GM19351 (cell line): ENCODE measurements around the gene TBC1D2.

ENCODE experiments used
- ATAC-seq: cut with Tn5 transposase; IDR thresholded peaks from one replicate; pipeline ENCODE4 v1.9.1; 2021; ENCODE audit warnings: mild to moderate bottlenecking, moderate library complexity; ENCODE audit not compliant: unreplicated experiment

Gene TBC1D2

DNA sequence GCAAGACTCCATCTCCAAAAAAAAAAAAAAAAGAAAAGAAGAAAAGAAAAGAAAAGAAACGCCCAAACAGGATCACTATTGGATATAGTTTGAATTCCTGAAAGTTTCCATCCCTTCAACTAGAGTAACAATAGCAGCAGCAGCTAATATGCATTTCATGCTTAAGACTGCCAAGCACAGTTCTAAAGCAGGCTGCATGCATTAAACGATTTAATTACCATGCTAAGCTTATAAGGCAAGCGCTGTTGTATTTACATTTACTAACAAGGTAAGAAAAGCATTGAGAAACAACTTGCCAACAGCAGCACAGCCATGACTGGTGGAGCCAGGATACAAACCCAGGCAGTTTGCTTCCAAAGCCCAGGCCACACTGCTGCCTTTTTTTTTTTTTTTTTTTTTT, 13.0 kb downstream of the TBC1D2 start:
- ATAC-seq: no peak

DNA sequence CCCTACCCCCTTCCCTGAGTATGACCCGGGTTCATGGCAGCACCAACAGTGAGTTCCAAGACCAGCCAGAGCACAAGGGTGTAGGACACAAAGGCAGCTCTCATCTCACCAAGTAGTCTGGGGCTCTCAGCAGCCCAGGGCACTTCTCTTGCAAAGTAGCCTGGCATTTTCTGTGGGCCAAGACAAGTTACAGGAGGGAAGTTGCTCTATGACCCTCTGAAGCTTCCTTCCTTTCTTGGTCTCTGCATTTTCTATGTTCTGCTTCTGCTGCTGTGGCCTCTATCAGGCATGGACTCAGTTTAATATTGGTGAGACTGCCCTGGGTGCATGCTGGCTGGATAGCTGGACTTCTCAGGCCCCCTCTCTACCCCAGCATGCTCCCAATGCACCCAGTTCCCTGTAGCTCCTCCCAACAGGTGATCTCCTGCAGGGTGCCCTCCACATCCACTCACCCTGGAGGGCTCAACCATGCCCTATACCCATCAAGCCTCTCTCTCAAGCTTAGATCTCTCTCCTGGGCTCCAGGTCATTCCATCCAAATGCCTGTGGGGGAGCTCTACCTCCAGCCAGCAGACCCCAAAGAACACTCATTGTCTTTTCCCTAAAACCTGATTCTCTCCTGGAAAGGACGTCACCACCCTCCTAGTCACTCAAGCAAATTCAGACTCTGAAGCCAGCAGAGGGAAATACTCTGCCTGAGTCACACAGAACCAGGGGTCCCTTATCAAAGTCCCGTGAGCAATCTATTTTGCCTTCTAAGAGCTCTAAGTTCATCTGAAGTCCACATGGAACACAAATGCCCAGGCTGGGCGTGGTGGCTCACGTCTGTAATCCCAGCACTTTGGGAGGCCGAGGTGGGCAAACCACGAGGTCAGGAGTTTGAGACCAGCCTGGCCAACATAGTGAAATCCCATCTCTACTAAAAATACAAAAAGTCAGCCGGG, 13.8 kb downstream of the TBC1D2 start:
- no peak for ATAC-seq

DNA sequence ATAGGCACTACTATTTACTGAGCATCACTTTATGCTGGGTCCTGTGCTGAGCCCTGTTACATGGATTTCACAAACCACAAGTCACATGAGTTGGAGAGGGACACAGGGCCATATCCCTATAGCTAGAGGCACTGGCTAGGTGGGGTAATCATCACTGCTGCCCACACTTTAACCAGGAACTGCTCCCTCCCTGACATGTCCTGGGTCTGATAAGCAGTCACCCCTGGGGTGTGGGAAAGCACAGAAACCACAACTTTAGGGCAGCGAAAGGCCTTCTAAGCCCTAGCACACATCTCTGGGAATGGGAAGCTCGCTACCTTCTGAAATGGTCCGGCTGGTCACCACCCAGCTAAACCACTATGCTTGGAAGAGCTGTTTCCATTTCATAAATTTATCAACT, 15.0 kb downstream of the TBC1D2 start:
- no peak for ATAC-seq

DNA sequence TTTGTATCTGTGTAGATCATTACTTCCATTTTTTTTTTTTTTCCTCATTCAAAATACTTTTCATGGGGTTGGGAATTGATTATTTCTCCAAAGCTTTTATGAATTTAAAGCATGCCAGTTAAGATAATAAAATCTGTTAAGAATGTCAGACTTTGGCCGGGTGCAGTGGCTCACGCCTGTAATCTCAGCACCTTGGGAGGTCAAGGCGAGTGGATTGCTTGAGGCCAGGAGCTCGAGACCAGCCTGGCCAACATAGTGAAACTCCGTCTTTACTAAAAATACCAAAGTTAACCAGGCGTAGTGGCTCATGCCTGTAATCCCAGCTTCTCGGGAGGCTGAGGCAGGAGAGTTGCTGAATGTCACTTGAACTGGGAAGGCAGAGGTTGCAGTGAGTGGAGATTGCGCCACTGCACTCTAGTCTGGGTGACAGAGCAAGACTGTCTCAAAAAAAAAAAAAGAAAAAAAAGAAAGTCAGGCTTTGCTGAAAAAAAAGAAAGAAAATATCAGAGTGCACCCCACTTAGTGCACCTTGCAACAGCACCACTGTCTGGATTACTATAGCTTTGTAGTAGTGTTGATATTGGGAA, 18.5 kb downstream of the TBC1D2 start:
- ATAC-seq: no peak

DNA sequence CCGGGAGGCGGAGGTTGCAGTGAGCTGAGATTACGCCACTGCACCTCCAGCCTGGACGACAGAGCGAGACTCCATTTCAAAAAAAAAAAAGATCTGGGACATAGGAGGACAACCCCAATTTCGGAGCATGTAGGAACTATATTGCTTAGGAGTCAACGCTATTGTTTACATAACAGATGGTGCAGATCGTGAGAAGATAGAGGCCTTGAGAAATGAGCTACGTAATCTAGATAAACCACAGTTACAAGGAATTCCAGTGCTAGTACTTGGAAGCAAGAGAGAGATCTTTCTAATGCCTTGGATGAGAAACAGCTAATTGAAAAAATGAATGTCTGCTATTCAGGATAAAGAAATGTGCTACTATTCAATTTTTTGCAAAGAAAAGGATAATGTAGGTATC, 20.3 kb downstream of the TBC1D2 start:
- no peak for ATAC-seq

DNA sequence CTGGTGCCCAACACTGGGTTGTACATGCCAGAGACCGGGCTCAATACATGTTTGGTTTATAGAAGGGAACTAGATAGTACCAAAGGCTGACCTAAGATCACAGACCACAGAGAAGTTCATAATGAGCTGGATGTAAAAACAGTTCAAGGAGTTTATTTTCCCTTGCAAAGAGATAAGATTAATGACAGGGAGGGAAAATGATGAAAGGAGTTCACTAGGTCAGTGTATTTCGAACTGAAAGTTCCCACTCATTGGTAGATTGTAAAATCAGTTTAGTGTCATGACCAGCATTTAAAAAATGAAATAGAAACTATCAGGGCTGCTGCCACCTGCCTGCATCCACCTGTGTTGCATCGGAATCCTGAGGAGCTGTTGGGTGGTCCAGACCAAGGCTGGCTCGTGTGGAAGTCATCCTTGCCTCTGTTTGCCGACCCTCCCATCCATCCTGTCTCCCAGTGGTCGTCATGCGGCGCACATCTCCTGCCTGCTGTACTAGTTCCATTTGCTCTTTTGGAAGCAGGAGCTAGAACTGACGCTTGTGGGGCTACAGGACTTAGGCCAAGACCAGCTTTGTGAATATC, 21.1 kb downstream of the TBC1D2 start:
- ATAC-seq: no peak

DNA sequence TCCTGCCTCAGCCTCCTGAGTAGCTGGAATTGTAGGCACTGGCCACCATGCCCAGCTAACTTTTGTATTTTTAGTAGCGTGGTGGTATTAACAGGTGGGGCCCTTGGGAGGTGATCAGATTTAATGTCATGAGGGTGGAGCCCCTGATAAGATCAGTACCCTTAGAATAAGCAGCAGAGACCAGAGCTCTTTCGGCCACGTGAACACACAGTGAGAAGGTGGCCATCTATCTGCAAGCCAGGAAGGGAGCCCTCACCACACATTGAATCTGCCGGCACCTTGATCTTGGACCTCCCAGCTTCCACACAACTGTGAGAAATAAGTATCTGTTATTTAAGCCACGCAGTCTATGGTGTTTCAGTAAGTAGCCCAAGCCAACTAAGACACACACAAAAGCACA, 22.5 kb downstream of the TBC1D2 start:
- ATAC-seq: no peak

DNA sequence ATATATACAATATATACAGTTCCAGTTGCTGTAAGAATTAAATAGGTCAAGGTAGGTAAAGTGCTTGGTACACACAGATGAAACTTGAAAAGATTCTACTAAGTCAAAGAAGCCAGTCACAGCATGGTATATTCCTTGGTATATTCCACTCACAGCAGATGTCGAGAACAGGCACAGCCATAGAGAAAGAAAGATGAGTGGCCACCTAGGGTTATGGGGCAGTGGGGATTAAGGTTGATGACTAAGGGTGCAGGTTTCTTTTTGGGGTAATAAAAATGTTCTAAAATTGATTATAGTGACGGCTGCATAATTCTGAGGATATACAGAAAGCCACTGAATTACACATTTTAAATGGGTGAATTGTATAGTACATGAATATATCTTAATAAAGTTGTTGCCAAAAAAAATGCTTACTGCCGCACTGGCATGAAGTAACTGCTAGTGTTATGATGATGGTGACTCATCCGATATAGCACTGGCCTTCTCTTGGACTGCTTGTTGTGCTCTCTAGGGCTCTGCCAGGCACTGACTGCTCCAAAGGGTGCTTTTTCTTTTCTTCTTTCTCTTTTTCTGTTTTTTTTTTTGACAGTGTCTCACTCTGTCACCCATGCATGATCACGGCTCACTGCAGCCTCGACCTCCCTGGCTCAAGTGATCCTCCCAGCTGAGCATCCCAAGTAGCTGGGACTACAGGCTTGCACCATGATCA, 23.5 kb downstream of the TBC1D2 start:
- no peak for ATAC-seq

DNA sequence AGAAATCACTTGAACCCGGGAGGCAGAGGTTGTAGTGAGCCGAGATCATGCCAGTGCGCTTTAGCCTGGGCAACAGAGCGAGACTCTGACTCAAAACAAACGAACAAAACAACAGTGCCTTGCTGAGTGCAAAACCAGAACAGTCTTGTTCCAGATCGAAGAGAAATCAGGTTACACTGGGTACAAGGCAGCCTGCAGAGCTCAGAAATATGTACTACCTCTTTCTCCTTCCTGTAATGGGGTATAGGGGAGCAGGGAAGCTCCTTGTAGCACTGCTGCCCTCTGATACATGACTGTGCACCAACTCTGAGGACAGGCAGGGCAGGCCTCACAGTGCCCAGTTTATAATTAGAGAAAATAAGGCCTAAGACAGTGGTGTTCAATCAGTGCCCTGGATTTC, 24.7 kb downstream of the TBC1D2 start:
- ATAC-seq: no peak

DNA sequence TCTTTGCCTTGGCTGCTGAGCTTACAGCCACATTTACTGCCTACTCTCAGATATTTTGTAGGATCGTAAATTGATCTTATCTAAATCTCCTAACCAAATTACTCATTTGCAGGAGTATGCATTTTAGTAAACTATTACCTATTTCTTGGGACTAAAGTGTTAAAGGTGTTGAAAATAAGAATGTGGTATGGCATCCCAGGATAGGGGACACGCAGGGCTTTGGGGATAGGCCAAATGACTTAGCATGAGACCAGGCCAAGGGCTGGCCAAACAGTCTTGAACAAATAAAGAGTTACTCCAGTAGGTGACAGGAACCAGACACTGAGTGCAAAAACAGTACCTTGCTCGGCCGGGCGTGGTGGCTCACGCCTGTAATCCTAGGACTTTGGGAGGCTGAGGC, 25.1 kb downstream of the TBC1D2 start:
- no peak for ATAC-seq

DNA sequence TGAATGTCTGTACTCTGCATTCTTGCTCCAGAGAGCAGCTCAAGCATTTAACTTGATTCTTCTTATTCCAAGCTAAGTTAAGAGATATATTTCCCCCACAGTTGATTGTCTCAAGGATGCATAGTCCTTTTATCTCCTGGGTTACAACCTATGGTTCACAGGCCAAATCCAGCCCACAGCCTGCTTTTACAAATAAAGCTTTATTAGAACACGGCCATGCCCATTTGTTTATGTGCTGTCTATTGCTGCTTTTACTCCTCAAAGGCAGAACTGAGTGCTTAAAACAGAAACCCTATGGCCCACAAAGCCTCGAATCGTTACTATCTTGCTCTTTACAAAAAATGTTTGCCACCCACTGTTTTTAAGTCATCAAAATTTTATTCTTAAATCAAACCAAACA, 25.8 kb downstream of the TBC1D2 start:
- ATAC-seq: no peak

DNA sequence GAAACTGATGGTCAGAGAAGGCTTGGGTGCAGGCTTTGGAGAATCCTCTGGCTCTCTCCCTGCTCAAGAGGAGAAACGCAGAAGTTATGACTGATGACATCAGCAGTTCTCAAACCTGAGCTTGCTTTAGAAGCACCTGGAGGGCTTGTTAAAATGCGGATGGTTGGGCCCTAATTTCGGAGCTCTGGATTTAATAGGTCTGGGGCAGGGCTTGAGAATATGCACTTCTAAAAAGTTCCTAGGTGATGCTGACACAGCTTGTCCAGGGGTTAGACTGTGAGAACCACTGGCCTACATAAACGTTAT, 26.4 kb downstream of the TBC1D2 start:
- ATAC-seq: no peak

DNA sequence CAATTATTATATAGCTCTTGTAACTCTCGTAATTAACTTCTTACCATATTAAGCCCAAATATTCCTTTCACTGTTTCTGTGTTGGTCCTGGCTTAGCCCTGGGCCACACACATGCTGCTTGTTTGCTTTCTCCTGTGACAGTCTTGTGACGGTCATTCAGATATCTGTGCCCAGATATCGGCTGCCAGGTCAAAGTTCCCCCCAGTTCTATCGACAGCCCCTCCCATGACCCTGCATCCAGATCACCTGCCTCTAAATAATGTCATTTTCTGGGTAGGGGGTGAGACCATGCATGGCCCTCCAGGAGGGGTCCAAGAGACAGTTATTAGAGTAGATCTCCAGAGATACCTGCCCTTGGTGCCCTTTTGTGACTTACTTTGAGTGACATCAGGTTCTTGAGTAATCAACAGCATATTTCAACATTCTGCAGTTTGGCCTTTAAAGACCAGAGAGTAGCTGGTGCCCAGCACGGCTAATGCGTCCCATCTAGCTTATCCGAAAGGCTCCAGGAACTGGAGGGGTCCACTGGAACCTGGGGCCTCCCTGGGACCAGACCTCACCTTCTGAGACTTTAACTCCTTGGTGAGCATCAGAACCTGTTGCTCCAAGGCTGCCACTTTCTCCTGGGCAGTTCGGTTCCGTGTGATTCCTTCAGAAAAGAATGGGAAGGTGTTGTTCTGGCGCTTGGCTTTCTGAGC, 26.9 kb downstream of the TBC1D2 start:
- no peak for ATAC-seq

DNA sequence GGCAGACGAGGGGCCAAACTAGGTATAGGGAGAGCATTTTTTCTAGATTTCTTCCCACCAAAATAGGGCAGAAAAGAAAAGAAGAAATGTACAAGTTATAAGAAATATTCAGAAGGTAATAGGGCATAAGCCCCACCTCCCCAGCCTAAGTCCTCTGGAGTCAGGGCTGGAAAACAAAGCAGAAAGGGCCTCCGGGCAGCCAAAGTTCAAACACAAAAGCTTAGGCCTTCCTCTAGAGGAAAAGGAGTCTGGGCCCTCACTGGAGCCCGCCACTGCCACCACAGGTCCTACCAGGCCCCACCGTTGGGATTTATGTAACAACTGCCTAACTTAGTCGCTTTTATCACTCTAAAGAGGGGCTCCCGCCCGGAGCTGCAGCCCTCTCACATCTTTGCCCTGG, 27.6 kb downstream of the TBC1D2 start:
- ATAC-seq: no peak

DNA sequence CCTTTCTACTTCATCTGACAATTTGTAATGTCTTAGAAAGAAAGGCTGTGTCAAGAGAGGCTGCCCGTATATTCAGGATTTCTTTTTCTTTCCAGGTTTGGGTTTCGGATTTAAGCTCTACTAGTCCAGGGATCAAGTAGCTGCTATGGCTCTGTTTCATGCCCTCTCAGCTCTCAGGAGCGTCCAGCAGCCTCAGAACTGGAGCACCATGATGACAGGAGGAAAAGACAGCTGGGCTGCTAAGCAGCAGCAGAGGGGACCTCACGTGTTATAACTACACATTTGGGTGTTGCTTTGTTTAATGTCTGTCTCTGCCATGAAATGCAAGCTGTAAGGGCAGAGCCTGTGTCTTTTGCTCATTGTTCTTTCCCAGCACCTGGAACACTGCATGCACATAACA, 28.5 kb downstream of the TBC1D2 start:
- no peak for ATAC-seq

DNA sequence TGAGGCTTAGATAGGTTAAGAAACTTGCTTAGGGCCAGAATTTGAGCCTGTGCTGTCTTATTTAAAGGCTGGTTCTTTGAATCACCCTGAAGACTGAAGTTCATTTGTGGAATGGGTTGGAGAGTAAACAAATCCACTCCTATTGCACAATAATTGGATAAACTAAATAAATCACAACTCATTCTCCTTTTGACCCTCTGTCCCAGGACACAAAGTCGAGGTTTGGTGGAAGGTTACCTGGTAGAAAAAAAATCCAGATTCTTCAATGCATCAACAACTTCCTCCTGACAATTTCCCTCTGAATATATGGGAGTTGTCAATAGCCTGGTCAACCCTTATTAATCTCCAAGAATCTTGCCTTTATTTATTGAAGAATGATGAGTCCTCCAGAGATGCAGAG, 28.9 kb downstream of the TBC1D2 start:
- ATAC-seq: no peak

DNA sequence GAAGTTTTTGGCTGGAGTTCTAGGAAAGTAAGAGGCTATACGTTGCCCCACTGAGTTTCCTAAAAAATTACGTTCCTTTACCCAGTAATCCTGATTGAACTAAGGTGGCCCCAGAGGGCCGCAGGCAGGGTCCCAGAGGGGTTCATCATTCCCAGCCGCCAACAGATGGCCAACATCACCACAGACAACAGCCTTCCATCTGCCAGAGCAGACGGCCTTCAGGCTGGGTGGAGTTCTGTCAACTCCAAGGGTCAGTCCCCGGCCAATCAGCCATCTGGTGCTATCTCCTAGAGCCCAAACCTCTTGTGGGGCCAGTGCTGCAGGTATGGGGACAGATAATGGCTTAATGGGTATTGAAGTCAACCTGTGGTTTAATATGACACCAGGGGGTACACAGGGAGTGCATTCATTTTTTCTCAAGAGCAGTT, 30.4 kb downstream of the TBC1D2 start:
- ATAC-seq: no peak

DNA sequence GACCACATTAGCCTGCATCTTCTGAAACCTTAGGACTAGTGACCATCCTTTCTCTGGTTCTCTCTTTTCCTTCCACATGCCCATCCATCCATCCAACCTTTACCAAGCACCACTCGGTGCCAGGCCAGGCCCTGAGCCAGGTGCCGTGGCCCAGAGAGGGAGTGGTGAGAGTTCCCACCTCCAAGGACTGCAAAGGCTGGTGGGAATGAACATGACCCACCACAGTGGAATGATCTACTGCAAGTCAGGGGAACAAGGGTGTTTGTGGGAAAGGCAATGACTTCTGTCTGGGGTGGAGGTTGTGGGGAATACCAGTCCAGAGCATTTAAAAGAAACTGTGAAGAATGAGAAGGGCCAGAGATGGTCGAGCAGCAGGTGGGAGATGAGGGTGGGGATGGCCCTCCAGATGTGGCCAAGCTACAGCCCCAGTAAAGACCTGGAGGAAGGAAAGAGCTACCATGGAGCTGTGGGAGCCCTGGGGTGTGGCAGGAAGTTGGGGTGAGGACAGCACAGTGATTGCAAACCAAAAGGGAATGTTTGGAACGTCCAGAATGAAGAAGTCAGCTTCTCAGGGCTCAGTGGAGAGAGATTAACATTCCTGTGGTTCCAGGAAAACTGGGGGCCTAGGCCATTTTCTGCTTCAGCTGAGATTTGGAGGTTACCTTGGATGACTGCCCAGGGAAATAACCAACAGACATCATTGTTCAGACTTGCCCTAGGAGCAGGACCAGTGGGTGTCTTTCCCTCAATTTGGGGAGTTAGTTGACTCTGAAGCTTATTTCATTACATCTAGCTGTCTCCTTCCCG, 32.4 kb downstream of the TBC1D2 start:
- ATAC-seq: no peak

DNA sequence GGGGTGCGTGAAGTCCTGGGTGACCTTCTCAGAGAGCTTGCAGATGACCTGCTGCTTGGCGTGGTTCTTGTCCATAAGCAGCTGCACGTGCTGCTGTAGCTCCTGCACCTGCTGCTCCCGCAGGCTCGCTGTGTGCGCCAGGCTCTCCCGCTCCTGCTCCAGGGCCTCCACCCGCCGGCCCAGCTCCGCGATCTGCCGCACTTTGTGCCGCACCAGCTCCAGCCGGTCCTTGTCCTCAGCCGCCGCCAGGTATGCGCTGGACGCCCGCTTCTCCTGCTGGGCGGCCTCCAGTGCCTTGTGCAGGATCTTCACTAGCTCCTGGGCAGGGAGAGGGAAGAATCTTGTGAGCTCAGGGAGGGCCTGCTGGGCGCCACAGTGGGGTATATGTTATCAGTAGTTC, 34.5 kb downstream of the TBC1D2 start:
- no peak for ATAC-seq

DNA sequence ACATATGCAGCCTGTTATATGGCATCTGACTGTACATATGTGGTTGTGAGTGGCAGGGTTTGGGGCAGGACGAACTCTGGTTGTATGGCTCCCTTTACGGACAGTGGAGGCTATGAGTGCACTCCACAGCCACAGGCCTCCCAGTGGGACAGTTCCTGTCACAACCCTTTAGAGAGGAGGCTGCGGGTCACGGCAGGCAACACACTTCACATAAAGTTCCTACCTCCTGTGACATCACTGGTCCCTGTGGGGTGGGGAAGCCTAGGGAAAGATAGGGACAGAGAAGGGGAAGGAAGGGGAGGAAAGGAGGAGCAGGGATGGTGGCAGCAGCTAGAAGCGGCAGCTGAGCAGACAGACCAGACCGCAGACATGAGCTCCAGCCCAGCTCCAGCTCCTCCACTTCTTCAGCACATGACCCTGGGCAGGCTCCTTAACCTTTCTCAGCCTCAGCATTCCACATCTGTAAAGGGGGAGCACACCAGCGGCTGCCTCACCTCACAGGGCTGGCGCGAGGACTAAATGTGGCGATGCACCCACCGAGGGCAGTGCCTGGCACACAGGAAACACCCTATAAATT, 35.6 kb downstream of the TBC1D2 start:
- ATAC-seq: no peak
